Keratinocyte (primary cell): ENCODE results near the gene FRMD6. TPM values are rescaled to one million over a fixed set of nuclear protein-coding genes. Genes with fewer than 3 reads are reported as not detected.

Experiments used
- DNase-seq: peaks from one replicate; pipeline ENCODE4 v3.0.0-alpha.2; 2011; ENCODE audit warnings: low read depth, missing footprints, low spot score
- FAIRE-seq: peaks from 2 replicates; lab custom pipeline; 2011; peaks lifted over from hg19 to GRCh38; lab: Jason Lieb, UNC
- H2AFZ ChIP-seq: 2 replicates; pipeline ENCODE4 v1.6.0; 2012; ENCODE audit warnings: low read length, control low read depth, inconsistent platforms; ENCODE audit not compliant: control insufficient read depth
- H3K27ac ChIP-seq: 2 replicates; pipeline ENCODE4 v1.5.1; 2011; ENCODE audit warnings: low read length; ENCODE audit not compliant: control insufficient read depth, insufficient read depth
- H3K27me3 ChIP-seq: 3 replicates; pipeline ENCODE4 v1.6.0; 2011; ENCODE audit warnings: low read length; ENCODE audit not compliant: control insufficient read depth, insufficient read depth; ENCODE audit errors: extremely low read depth
- H3K36me3 ChIP-seq, 2 experiments: 2 replicates in 1 of 2; 3 replicates in 1 of 2; pipeline ENCODE4 v1.5.1; 2011; ENCODE audit warnings: low read length in 2 of 2, mild to moderate bottlenecking in 1 of 2; ENCODE audit not compliant: control insufficient read depth in 2 of 2, insufficient read depth in 2 of 2; ENCODE audit errors: extremely low read depth in 1 of 2
- H3K4me1 ChIP-seq: 3 replicates; pipeline ENCODE4 v1.5.1; 2011; ENCODE audit warnings: low read length; ENCODE audit not compliant: control insufficient read depth, insufficient read depth; ENCODE audit errors: extremely low read depth
- H3K4me2 ChIP-seq: 3 replicates; pipeline ENCODE4 v1.6.0; 2011; ENCODE audit warnings: low read depth, low read length; ENCODE audit not compliant: control insufficient read depth, insufficient read depth; ENCODE audit errors: extremely low read depth
- H3K4me3 ChIP-seq, 3 experiments: fragments of 200-600 bp in 1 of 3; sonication (generic) in 1 of 3; 2 replicates in 2 of 3; 3 replicates in 1 of 3; pipeline ENCODE4 v1.5.1; 2011 to 2016; ENCODE audit warnings: low read length in 3 of 3, mild to moderate bottlenecking in 3 of 3, control low read depth in 2 of 3, inconsistent platforms in 1 of 3, low read depth in 1 of 3, mixed read lengths in 1 of 3, mixed run types in 1 of 3, moderate library complexity in 1 of 3; ENCODE audit not compliant: control insufficient read depth in 2 of 3, insufficient read depth in 2 of 3; ENCODE audit errors: extremely low read depth in 1 of 3
- H3K79me2 ChIP-seq: 2 replicates; pipeline ENCODE4 v1.6.0; 2012; ENCODE audit warnings: low read length; ENCODE audit not compliant: control insufficient read depth, insufficient read depth
- H3K9ac ChIP-seq: 3 replicates; pipeline ENCODE4 v1.6.0; 2011; ENCODE audit warnings: low read length; ENCODE audit not compliant: control insufficient read depth, insufficient read depth; ENCODE audit errors: extremely low read depth
- H3K9me1 ChIP-seq: 3 replicates; pipeline ENCODE4 v1.6.0; 2011; ENCODE audit warnings: low read length; ENCODE audit not compliant: control insufficient read depth, insufficient read depth; ENCODE audit errors: extremely low read depth
- H3K9me3 ChIP-seq: 2 replicates; pipeline ENCODE4 v1.5.1; 2012; ENCODE audit warnings: low read depth, low read length; ENCODE audit not compliant: control insufficient read depth
- H4K20me1 ChIP-seq: 3 replicates; pipeline ENCODE4 v1.6.0; 2011; ENCODE audit warnings: low read length; ENCODE audit not compliant: control insufficient read depth, insufficient read depth; ENCODE audit errors: extremely low read depth
- EZH2 ChIP-seq: IDR thresholded peaks from one replicate; pipeline ENCODE4 v1.6.1; 2012; ENCODE audit warnings: inconsistent platforms, mild to moderate bottlenecking, low read length, moderate library complexity
- dilution Hi-C: fragments of 300-500 bp; cut with MboI; formaldehyde crosslinking; loops from one replicate; pipeline ENCODE4 v1.7.0; 2020; ENCODE audit warnings: low sequenced_read_pairs; ENCODE audit not compliant: extremely low pct_ligation_motif_present
- polyA plus RNA-seq, 5 experiments: library from polyadenylated mRNA; depleted of rRNA in 3 of 5; stranded (reverse) in 3 of 5; stranded (forward) in 1 of 5; unstranded in 1 of 5; fragments of >200 nt; gene quantifications; 1 replicate in 1 of 5; 2 replicates in 3 of 5; 3 replicates in 1 of 5; pipeline versions ENCODE4 v1.2.1 to v1.2.3, GENCODE V29; 2011 to 2012; ENCODE audit warnings: missing spikeins in 2 of 5, low read depth in 1 of 5, low replicate concordance in 1 of 5
- TF ChIP-seq, protein P1 (sequence below), 3 experiments: IDR thresholded peaks in 1 of 3; conservative IDR thresholded peaks in 1 of 3; optimal IDR thresholded peaks in 1 of 3; 2 replicates in 2 of 3; 3 replicates in 1 of 3; pipeline versions ENCODE3 to v1.5.1; 2011; ENCODE audit warnings: low read length in 3 of 3, mild to moderate bottlenecking in 3 of 3, moderate library complexity in 2 of 3, control low read depth in 1 of 3, inconsistent platforms in 1 of 3; ENCODE audit not compliant: insufficient read depth in 2 of 3; ENCODE audit errors: extremely low read depth in 1 of 3

FRMD6 gene
- polyA plus RNA-seq, 1 donor (not counting 4 experiments of a cell fraction or from before 2014, with no cell fraction given), result 120 TPM

DNA sequence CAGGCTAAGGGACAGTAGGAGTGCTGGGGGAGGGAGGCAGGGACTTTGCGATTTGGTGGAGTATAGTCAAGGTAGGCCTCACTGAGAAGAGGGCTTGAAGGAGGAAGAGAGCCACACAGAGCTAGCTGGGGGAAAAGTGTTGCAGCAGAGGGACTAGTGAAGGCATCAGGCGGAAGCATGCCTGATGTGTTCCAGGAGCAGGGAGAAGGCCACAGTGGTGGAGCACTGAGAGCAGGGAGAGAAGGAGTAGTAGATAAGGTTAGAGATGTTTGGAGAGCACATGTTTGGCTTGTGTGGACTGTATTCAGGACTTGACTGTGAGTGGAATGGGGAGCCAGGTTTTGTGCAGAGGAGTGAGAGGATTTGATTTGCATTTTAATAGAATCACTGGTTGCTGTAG lies 9.0 kb downstream of the FRMD6 start:
- no peak for FAIRE-seq
- peaks cover 3 to 18% of the 10 kb centered on the region in 2 experiments for H3K36me3 ChIP-seq

DNA sequence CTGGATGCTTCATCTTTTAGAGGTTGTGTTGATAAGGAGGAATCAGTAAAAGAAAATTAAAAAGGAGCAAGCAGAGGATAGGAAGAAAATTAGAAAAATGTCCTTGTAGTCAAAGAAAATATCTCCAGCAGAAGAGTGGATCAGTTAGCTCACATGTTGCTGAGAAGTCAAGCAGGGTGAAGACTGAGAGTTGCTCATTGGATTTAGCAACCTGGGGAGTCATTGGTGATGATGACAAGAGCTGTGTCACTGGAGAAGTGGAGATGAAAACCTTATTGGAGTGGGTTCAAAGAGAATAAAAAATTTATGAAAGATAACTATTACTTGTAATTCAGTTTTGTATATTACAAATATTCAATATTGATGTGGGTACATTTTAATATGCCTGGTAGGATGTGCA lies 9.8 kb downstream of the FRMD6 start:
- H4K20me1 ChIP-seq, result peaks cover 3% of the 10 kb centered on the region
- H3K79me2 ChIP-seq, result peaks cover 99% of the 10 kb centered on the region
- peaks cover 3 to 13% of the 10 kb centered on the region in 2 experiments for H3K36me3 ChIP-seq
- no peak for TF ChIP-seq EZH2
- TF ChIP-seq, protein P1, sequence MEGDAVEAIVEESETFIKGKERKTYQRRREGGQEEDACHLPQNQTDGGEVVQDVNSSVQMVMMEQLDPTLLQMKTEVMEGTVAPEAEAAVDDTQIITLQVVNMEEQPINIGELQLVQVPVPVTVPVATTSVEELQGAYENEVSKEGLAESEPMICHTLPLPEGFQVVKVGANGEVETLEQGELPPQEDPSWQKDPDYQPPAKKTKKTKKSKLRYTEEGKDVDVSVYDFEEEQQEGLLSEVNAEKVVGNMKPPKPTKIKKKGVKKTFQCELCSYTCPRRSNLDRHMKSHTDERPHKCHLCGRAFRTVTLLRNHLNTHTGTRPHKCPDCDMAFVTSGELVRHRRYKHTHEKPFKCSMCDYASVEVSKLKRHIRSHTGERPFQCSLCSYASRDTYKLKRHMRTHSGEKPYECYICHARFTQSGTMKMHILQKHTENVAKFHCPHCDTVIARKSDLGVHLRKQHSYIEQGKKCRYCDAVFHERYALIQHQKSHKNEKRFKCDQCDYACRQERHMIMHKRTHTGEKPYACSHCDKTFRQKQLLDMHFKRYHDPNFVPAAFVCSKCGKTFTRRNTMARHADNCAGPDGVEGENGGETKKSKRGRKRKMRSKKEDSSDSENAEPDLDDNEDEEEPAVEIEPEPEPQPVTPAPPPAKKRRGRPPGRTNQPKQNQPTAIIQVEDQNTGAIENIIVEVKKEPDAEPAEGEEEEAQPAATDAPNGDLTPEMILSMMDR (optimal IDR thresholded peaks at IDR 0.05 in 1 of 3, IDR thresholded peaks at IDR 0.05 in 1 of 3, conservative IDR thresholded peaks at IDR 0.05 in 1 of 3; ENCODE audit: extremely low read depth in 1 of 3, insufficient read depth in 2 of 3, low read length in 3 of 3), result no peak
- no peak overlapping the region for H2AFZ ChIP-seq
- H3K4me3 ChIP-seq, result no peak overlapping the region
- H3K4me1 ChIP-seq, result peaks cover 12% of the 10 kb centered on the region
- no peaks in the 10 kb centered on the region for H3K27me3 ChIP-seq
- dilution Hi-C loops, result no loop called here
- DNase-seq, result no peak
- no peak overlapping the region for H3K27ac ChIP-seq
- no peak for FAIRE-seq
- H3K9me1 ChIP-seq, result peaks cover 3% of the 10 kb centered on the region
- H3K9me3 ChIP-seq, result no peaks in the 10 kb centered on the region
- no peak overlapping the region for H3K9ac ChIP-seq
- H3K4me2 ChIP-seq, result no peak overlapping the region

More for the DNA sequence above, 9.0 kb downstream of the FRMD6 start:
- H3K79me2 ChIP-seq, result peaks cover 99% of the 10 kb centered on the region
- no peak overlapping the region for H3K27ac ChIP-seq
- no peaks in the 10 kb centered on the region for H3K9me3 ChIP-seq
- H2AFZ ChIP-seq, result no peak overlapping the region
- H3K9me1 ChIP-seq, result peaks cover 3% of the 10 kb centered on the region
- dilution Hi-C loops, result no loop called here
- no peak overlapping the region for H3K4me2 ChIP-seq
- no peak overlapping the region for H3K4me3 ChIP-seq
- H3K4me1 ChIP-seq, result peaks cover 14% of the 10 kb centered on the region
- H4K20me1 ChIP-seq, result peaks cover 3% of the 10 kb centered on the region
- no peak overlapping the region for H3K9ac ChIP-seq
- no peak for DNase-seq
- no peak for TF ChIP-seq EZH2
- TF ChIP-seq, protein P1 (optimal IDR thresholded peaks at IDR 0.05 in 1 of 3, IDR thresholded peaks at IDR 0.05 in 1 of 3, conservative IDR thresholded peaks at IDR 0.05 in 1 of 3; ENCODE audit: extremely low read depth in 1 of 3, insufficient read depth in 2 of 3, low read length in 3 of 3), result no peak
- H3K27me3 ChIP-seq, result no peaks in the 10 kb centered on the region
